Activated T-cell treated with anti-CD3 and anti-CD28 coated beads for 24 hours (primary cell): ENCODE results near the gene MLYCD.
A peak's percentile ranks its signal among the peaks of the same experiment; 100 is the strongest.
"Not testable (repeated sequence)": the region's sequence is repeated elsewhere in the genome, so short reads cannot be mapped to it uniquely, and the experiment has no call there.

Experiments used
- DNase-seq: peaks from one replicate; pipeline ENCODE4 v3.0.0-alpha.2; 2020; ENCODE audit warnings: low read depth

Gene MLYCD

DNA sequence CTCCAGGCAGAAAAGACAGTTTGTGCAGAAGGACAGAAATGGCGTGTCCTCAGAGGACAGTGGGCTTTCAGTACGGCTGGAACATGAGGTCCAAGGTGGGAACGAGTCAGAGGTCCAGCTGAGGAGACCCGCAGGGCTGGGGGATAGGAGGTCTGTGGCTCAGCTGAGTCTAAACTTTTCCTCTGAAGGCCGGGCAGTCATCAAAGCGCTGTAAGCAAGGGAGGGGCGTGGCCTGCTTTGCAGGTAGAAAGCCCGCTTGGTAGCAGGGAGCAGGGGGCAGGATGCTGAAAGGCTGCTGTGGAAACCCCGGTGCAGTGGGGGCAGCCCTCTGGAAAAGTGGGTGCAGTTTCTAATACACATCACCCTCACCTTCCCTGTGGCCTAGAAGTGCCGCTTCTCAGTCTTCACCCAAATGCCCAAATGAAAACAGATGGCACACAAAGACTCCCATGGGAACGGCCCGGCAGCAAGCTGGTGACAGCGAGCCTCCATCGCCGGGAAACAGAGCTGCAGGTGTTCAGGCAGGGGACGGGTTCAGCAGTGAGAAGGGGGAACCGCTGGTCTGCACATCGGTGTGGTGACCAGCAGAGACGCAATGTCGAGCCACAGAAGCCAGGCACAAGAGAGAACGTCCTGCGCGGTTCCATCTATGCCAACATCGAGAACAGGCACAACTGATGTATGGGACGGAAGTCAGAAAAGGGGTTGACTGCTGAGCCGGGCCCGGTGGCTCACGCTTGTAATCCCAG lies 41.9 kb downstream of the MLYCD start:
- no peak for DNase-seq

DNA sequence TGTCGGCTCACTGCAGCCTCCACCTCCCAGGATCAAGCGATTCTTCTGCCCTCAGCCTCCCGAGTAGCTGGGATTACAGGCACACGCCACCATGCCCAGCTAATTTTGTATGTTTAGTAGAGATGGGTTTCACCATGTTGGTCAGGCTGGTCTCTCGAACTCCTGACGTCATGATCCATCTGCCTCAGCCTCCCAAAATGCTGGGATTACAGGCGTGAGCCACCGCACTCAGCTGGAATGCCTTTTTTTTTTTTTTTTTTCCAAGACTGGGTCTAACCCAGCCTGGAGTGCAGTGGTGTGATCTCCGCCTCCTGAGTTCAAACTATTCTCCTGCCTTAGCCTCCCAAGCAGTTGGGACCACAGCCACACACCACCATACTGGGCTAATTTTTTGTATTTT lies 42.6 kb downstream of the MLYCD start:
- DNase-seq, result not testable (repeated sequence)

- DNase-seq, result no peak
Observed at GRCh38 chr16:83942074-83942473, 43.2 kb downstream of the MLYCD start.

DNA sequence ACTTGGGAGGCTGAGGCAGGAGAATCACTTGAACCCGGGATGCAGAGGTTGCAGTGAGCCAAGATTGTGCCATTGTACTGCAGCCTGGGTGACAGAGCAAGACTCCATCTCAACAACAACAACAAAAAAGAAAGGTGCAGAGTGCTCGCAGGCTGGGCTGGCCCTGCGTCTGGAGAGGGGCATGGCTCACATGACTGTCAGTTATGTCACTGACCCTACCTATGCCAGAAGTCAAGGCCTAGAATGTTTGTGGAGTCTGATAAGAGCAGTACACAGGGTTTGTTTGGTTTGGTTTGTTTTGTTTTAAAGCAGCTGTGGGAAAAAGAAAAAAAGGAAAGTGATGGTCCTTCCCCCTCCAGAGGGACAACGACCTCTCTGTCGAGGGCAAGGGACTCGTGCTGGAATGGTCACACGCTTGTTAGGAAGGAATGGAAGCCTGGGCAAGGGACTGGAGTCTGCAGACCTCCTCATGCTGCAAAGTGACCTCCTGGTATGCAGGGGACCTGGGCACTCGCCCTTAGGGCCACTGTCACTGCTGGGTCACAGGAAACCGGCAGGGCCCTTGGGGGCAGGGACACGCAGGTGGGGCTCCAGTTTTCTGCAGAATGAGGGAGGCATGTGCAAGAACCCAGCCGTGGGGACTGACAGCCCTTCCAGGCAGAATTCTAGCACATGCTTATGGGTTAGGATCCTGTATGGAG lies 44.0 kb downstream of the MLYCD start:
- DNase-seq, result no peak

DNA sequence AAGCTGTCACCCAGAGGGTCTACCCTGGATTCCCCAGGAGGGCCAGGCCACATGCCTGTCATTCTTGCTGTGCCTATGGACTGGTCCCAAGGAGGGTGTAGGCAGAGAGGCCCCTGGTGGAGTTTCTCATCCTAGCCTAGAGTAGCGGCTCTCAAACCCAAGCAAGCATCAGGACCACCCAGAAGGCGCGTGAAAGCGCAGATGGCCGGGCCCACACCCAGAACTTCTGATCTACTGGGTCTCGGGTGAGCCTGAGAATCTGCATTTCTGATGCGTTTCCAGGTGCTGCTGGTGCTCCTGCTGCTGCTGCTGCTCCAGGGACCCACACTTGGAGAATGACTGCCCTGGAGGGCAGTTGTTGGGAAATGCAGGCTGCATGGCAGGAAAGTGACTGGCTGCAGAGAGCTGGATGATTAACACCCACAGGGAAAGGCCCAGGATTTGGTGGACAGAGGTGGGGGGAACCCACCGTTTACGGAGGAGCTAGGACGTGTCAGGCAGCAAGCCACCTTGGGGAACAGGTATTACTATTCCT lies 44.7 kb downstream of the MLYCD start:
- no peak for DNase-seq

GRCh38 chr16:83945587-83945986 lies 46.7 kb downstream of the MLYCD start:
- DNase-seq, result no peak

DNA sequence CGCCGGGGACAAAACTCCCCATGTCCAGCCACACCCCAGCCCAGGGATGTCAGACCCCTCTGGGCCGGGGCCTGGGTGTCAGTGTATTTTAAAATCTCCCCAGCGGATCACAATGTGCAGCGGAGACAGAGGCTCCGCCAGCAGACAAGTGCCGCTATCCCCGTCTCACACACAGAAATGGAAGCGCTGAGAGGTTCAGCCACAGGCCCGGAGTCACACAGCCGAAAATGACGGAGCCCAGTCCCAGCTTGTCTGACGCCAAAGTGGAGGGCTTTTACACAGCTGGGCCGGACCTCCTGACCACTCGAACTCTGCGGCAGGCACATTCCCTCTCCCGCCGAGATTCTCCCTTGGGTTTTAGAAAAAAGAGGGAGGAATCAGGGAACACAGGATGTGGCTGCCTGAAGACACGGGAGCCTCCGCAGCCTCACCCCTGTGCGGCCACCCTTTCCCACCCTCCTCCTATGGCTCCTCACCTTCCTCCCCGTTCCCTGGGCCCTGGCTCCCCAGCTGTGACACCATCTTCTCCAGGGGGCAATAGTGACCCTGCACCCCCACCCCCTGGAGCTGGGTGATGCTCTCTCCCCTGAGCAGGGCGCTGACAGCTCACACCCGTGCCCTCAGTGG lies 47.4 kb downstream of the MLYCD start:
- DNase-seq, result no peak

- no peak for DNase-seq
Observed at GRCh38 chr16:83946781-83947566, 48.1 kb downstream of the MLYCD start.

- DNase-seq, result no peak
Observed at GRCh38 chr16:83947642-83948234, 48.8 kb downstream of the MLYCD start.

DNA sequence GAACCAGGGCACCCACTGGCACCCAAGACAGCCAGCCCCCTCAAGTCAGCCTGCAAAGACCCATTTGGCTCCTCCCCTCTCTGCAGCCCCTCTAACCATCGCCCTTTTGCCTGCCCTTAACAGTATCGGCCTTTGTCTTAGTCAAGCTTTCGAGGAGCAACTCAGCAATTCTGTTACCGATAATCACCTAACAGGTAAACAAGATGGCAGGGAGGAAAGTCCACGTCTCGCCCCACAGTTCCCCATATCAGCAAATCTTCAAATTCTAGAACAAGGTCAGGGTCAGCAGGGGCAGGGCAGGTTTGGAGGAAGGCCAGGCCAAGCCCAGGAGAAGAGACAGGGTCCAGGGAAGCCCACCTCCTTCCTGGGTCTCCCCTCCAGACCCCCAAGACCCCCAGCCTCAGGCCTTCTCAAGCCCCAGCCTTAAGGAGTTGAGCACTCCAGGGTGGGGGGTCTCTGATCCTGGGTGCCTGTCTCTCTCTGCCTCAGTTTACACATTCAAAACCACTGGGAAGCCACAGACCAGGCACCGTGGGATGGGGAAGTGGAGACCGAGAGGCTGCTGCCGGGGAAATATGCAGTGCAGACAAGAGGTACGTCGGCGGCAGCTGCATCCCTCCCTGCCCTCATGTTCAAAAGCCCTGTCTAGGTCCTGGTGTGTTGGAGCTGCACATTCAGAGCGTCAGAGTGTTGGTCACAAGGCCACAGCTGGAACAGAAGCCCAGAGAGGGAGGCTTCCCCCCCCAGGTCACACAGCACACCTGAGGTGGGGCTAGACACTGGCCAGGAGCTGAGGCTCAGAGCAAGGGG lies 50.2 kb downstream of the MLYCD start:
- DNase-seq, result no peak

GRCh38 chr16:83949724-83950001 lies 50.7 kb downstream of the MLYCD start:
- no peak for DNase-seq

DNA sequence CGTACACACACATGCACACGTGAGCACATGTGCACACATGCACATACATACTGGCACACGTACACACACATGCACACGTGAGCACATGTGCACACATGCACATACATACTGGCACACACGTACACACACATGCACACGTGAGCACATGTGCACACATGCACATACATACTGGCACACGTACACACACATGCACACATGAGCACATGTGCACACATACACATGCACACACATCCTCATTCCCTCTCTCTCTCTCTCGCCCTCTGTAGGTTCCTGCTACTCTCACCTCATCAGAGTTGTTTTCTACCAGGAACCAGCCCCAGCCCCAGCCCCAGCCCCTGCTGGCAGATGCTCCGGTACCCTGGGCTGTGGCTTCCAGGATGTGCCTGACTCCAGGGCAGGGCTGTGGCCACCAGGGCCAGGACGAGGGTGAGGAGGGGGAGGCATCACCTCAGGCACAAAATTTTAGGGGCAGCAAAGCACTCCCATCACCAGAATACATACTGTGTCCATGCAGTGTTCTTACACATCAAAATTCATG lies 52.0 kb downstream of the MLYCD start:
- DNase-seq, result not testable (repeated sequence)

DNA sequence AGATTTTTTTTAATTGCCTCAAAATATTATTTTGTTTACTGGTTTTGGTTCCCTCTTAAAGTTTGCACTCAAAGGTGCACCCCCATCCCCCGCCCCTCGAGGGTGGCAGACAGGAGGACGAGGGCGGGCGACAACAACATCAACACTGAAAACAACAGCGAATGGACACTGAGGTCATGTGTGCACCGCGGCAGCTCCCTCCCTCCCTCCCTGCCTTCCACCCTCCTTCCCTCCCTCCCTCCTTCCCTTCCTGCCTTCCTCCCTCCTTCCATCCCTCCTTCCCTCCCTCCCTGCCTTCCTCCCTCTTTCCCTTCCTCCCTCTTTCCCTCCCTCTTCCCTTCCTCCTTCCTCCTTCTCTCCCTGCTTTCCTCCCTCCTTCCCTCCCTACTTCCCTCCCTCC lies 52.6 kb downstream of the MLYCD start:
- no peak for DNase-seq

DNA sequence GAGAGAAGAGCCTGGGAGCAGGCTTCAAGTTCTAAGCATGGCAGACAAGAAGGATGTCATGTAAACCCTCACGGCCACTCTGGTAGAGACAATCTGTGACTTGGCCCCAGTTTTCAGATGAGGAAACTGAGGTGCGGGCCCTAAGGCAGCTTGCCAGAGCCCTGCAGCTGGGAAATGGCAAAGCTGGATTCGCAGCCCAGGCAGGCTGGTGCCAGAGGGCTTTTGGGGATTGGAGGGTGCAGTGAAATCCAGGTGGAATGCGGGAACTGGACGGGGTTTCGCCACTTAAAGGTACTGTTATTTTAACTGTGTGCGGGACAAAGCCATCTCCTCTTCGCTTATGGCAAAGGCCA lies 53.6 kb downstream of the MLYCD start:
- no peak for DNase-seq

- DNase-seq, result peak; percentile 81
Observed at GRCh38 chr16:83952940-83953795, 54.3 kb downstream of the MLYCD start, which contains the start of gene OSGIN1. TSS of gene OSGIN1 (plus strand) at chr16:83953240. CDS start at chr16:83957672, 4,432 bp downstream.

GRCh38 chr16:83953796-83954576 lies 55.1 kb downstream of the MLYCD start:
- DNase-seq, result peak; percentile 7

DNA sequence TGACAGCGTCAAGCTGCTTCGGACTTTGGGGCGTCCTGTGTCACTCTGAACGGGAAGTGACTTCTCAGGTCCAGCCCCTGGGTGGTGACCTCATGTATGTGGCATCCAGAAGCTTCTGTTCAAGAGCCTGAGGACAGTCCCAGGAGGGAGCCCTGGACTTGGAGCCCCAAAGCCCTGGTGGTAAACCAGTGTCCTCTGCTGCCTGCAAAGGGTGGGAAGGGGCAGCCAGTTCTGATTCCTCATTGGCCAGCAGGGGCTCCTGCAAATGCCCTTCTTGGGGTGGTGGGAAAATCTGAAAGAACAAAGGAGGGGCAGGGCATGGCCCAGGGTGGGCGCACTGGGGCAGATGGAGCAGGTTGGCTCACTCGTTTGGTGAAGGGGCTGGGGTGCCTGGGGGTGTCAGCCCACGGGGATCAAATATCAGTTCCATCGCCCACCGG lies 55.7 kb downstream of the MLYCD start:
- DNase-seq, result no peak

GRCh38 chr16:83955218-83956130 lies 56.6 kb downstream of the MLYCD start:
- no peak for DNase-seq
